Liver (tissue), 9 donors: ENCODE measurements around the gene ZNF429. TPM values are rescaled to one million over a fixed set of nuclear protein-coding genes. Genes with fewer than 3 reads are reported as not detected.

Experiments
- DNase-seq: peaks from one replicate; pipeline ENCODE4 v3.0.0-alpha.2; 2017; ENCODE audit warnings: low spot score
- H3K27ac ChIP-seq, 2 donors: one replicate each; pipeline ENCODE4 v1.7.0; 2013; ENCODE audit warnings: inconsistent platforms in 2 of 2, low read length in 2 of 2, control low read depth in 1 of 2, low read depth in 1 of 2, mild to moderate bottlenecking in 1 of 2
- H3K27me3 ChIP-seq, 4 donors: one replicate each; pipeline versions ENCODE4 v1.6.1 to v1.7.0; 2013; ENCODE audit warnings: low read length in 3 of 4, inconsistent platforms in 1 of 4, mild to moderate bottlenecking in 1 of 4, moderate library complexity in 1 of 4; ENCODE audit not compliant: control insufficient read depth in 4 of 4, insufficient read depth in 4 of 4
- H3K36me3 ChIP-seq, 4 donors: one replicate each; pipeline versions ENCODE4 v1.6.1 to v1.7.0; 2013; ENCODE audit warnings: low read length in 3 of 4, mild to moderate bottlenecking in 3 of 4, low read depth in 1 of 4, moderate library complexity in 1 of 4; ENCODE audit not compliant: control insufficient read depth in 4 of 4, insufficient read depth in 3 of 4
- H3K4me1 ChIP-seq, 4 donors: one replicate each; pipeline versions ENCODE4 v1.6.1 to v1.7.0; 2013; ENCODE audit warnings: low read length in 3 of 4, mild to moderate bottlenecking in 3 of 4, moderate library complexity in 1 of 4; ENCODE audit not compliant: control insufficient read depth in 4 of 4, insufficient read depth in 4 of 4
- H3K4me3 ChIP-seq, 3 donors: one replicate each; pipeline versions ENCODE4 v1.6.1 to v1.7.0; 2013; ENCODE audit warnings: low read length in 3 of 3, control low read depth in 1 of 3, low read depth in 1 of 3, mild to moderate bottlenecking in 1 of 3
- H3K9ac ChIP-seq, 2 donors: one replicate each; pipeline ENCODE4 v1.7.0; 2013; ENCODE audit warnings: low read length in 2 of 2, mild to moderate bottlenecking in 2 of 2, moderate library complexity in 2 of 2, control low read depth in 1 of 2, low read depth in 1 of 2
- H3K9me3 ChIP-seq, 4 donors: one replicate each; pipeline versions ENCODE4 v1.6.1 to v1.7.0; 2013; ENCODE audit warnings: low read length in 3 of 4; ENCODE audit not compliant: control insufficient read depth in 4 of 4
- ATF3 ChIP-seq: IDR thresholded peaks from 2 replicates; pipeline ENCODE4 v1.6.1; 2016; ENCODE audit warnings: antibody characterized with exemption
- CTCF ChIP-seq: fragments of 150-350 bp; IDR thresholded peaks from 2 replicates; pipeline ENCODE4 v1.5.1; 2017; ENCODE audit warnings: improper control_type of control experiment, low read depth, low read length; ENCODE audit not compliant: missing input control
- EGR1 ChIP-seq, 2 donors: IDR thresholded peaks; 2 replicates each; pipeline ENCODE4 v1.6.1; 2016 to 2018; ENCODE audit warnings: antibody characterized with exemption in 2 of 2, low read depth in 2 of 2
- FOXA1 ChIP-seq: IDR thresholded peaks from 2 replicates; pipeline ENCODE4 v1.6.1; 2016; ENCODE audit warnings: antibody characterized with exemption
- FOXA2 ChIP-seq: IDR thresholded peaks from 2 replicates; pipeline ENCODE4 v1.6.1; 2016; ENCODE audit warnings: antibody characterized with exemption
- GABPA ChIP-seq, 2 donors: IDR thresholded peaks in 1 of 2; conservative IDR thresholded peaks in 1 of 2; 2 replicates each; pipeline ENCODE4 v1.6.1; 2016; ENCODE audit warnings: antibody characterized with exemption in 2 of 2, mild to moderate bottlenecking in 1 of 2, moderate library complexity in 1 of 2
- HNF4A ChIP-seq, 2 donors: conservative IDR thresholded peaks; 2 replicates each; pipeline ENCODE4 v1.6.1; 2016; ENCODE audit warnings: antibody characterized with exemption in 2 of 2, mild to moderate bottlenecking in 2 of 2
- HNF4G ChIP-seq: IDR thresholded peaks from 2 replicates; pipeline ENCODE4 v1.6.1; 2016; ENCODE audit warnings: antibody characterized with exemption
- JUND ChIP-seq, 2 donors: IDR thresholded peaks; 2 replicates each; pipeline ENCODE4 v1.6.1; 2016; ENCODE audit warnings: antibody characterized with exemption in 2 of 2
- MAX ChIP-seq: IDR thresholded peaks from 2 replicates; pipeline ENCODE4 v1.6.1; 2016; ENCODE audit warnings: antibody characterized with exemption
- NR2F2 ChIP-seq: IDR thresholded peaks from 2 replicates; pipeline ENCODE4 v1.6.1; 2016; ENCODE audit warnings: antibody characterized with exemption
- RAD21 ChIP-seq, 2 donors: IDR thresholded peaks; 2 replicates each; pipeline ENCODE4 v1.6.1; 2016; ENCODE audit warnings: antibody characterized with exemption in 2 of 2, mild to moderate bottlenecking in 2 of 2
- REST ChIP-seq: IDR thresholded peaks from 2 replicates; pipeline ENCODE4 v1.6.1; 2016; ENCODE audit warnings: antibody characterized with exemption, mild to moderate bottlenecking
- RXRA ChIP-seq, 2 donors: IDR thresholded peaks; 2 replicates each; pipeline ENCODE4 v1.6.1; 2017 to 2018; ENCODE audit warnings: antibody characterized with exemption in 2 of 2, mild to moderate bottlenecking in 1 of 2
- SP1 ChIP-seq: IDR thresholded peaks from 2 replicates; pipeline ENCODE4 v1.6.1; 2018; ENCODE audit warnings: antibody characterized with exemption, mild to moderate bottlenecking
- TAF1 ChIP-seq: conservative IDR thresholded peaks from 2 replicates; pipeline ENCODE4 v1.6.1; 2016; ENCODE audit warnings: antibody characterized with exemption, mild to moderate bottlenecking
- YY1 ChIP-seq: IDR thresholded peaks from 2 replicates; pipeline ENCODE4 v1.6.1; 2016; ENCODE audit warnings: antibody characterized with exemption, mild to moderate bottlenecking
- WGBS: extraction: QIAGEN DNeasy Blood & Tissue Kit; methylation state at CpG from one replicate; pipeline ENCODE4 v1.1.7; 2013; 5-methylcytosine and 5-hydroxymethylcytosine counted together
- polyA plus RNA-seq, 2 donors: library from polyadenylated mRNA; stranded (reverse) in 1 of 2; unstranded in 1 of 2; fragments of 200-250 nt in 1 of 2; fragments of >200 nt in 1 of 2; fragmentation: Nextera tagmentation in 1 of 2; extraction: Ambion mirVana in 1 of 2; gene quantifications; one replicate each; pipeline versions ENCODE4 v1.2.1 to v1.2.3, GENCODE V29; 2013 to 2015
- total RNA-seq, 2 donors: library from RNA; depleted of rRNA; stranded (reverse); fragments of >200 nt; gene quantifications; one replicate each; pipeline ENCODE4 v1.2.3, GENCODE V29; 2014
- donor health status: healthy.
- donor health status: healthy.
- donor health status: healthy.
- donor health status: healthy.
- donor health status: healthy.

Gene ZNF429
- total and polyA plus RNA-seq, 4 donors: 4.0 to 10.1 (median 8.4) TPM

GRCh38 chr19:21580101-21580500 lies 74.7 kb downstream of the ZNF429 start:
- TF ChIP-seq REST: no peak
- no peak for TF ChIP-seq CTCF
- TF ChIP-seq YY1: no peak
- no peak for TF ChIP-seq RAD21 (IDR thresholded peaks at IDR 0.05)
- no peak for TF ChIP-seq JUND (IDR thresholded peaks at IDR 0.05)
- no peak for TF ChIP-seq GABPA (IDR thresholded peaks at IDR 0.05 in 1 of 2, conservative IDR thresholded peaks at IDR 0.05 in 1 of 2)
- no peak for TF ChIP-seq FOXA1
- TF ChIP-seq EGR1 (IDR thresholded peaks at IDR 0.05; ENCODE audit: low read depth in 2 of 2): no peak
- no peak for TF ChIP-seq ATF3
- TF ChIP-seq SP1: no peak
- TF ChIP-seq FOXA2: no peak
- TF ChIP-seq MAX: no peak
- TF ChIP-seq RXRA (IDR thresholded peaks at IDR 0.05): no peak
- no peak for TF ChIP-seq HNF4G
- TF ChIP-seq NR2F2: no peak
- Histone ChIP-seq H3K4me3 (no peak overlapping the region), H3K27ac (no peak overlapping the region), H3K9me3 (peaks cover 3 to 19% (median 8%) of the 10 kb centered on the region in 4 donors), H3K36me3 (no peaks in the 10 kb centered on the region), H3K4me1 (no peaks in the 10 kb centered on the region), H3K9ac (no peak overlapping the region), H3K27me3 (no peaks in the 10 kb centered on the region)
- 56% methylated on average over 3 of the region's 3 CpGs for WGBS
- DNase-seq: no peak

GRCh38 chr19:21580818-21581217 lies 75.4 kb downstream of the ZNF429 start:
- Histone ChIP-seq H3K36me3 (no peaks in the 10 kb centered on the region), H3K27me3 (no peaks in the 10 kb centered on the region), H3K9me3 (peaks cover 3 to 22% (median 10%) of the 10 kb centered on the region in 4 donors), H3K4me1 (no peaks in the 10 kb centered on the region), H3K9ac (no peak overlapping the region), H3K4me3 (no peak overlapping the region), H3K27ac (no peak overlapping the region)
- TF ChIP-seq FOXA1: no peak
- TF ChIP-seq CTCF: no peak
- TF ChIP-seq FOXA2: no peak
- TF ChIP-seq REST: no peak
- TF ChIP-seq RXRA (IDR thresholded peaks at IDR 0.05): no peak
- no peak for TF ChIP-seq YY1
- no peak for TF ChIP-seq HNF4A (conservative IDR thresholded peaks at IDR 0.05)
- no peak for TF ChIP-seq NR2F2
- TF ChIP-seq TAF1: no peak
- no peak for TF ChIP-seq RAD21 (IDR thresholded peaks at IDR 0.05)
- no peak for TF ChIP-seq GABPA (IDR thresholded peaks at IDR 0.05 in 1 of 2, conservative IDR thresholded peaks at IDR 0.05 in 1 of 2)
- DNase-seq: no peak
- WGBS: 90% methylated on average over 1 of the region's 1 CpG
